Amniotic epithelial cell (primary cell): ENCODE data around the gene SP4.
"Not testable (repeated sequence)": the region's sequence is repeated elsewhere in the genome, so short reads cannot be mapped to it uniquely, and the experiment has no call there.

ENCODE experiments used
- DNase-seq: peaks from one replicate; pipeline ENCODE4 v3.0.0-alpha.2; 2010; ENCODE audit warnings: low read depth

SP4 gene

DNA sequence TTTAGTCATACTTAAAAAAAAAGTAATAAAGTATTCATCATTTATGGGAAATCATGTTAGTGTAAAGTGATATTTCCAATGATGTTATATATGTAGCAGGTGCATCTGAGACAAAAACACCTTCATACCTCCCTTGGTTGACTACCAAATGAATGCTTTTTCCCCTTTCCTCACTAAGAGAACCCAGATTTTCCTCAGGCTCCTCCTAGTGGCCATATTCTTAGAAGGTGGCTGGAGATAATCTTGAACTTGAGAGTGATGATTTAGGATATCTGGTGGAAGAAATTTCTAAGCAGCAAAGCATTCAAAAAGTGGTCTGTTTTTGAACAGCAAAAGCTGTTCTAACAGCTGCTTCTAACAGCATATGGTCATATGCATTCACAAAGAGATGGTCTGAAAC lies 98.1 kb downstream of the SP4 start:
- no peak for DNase-seq

DNA sequence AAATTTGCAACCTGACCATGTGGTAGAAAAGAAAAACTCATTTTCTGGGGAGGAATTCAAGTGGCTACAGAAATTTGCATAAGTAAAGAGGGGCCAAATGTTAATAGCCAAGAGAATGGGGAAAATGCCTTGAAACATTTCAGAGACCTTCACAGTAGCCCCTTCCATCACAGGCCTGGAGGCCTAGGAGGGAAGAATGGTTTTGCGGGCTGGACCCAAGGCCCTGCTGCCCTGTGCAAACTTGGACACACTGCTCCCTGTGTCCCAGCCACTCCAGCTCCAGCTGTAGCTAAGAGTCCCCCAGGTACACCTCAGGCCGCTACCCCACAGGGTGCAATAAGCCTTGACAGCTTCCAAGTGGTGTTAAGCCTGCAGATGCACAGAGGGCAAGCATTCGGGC lies 98.6 kb downstream of the SP4 start:
- no peak for DNase-seq

DNA sequence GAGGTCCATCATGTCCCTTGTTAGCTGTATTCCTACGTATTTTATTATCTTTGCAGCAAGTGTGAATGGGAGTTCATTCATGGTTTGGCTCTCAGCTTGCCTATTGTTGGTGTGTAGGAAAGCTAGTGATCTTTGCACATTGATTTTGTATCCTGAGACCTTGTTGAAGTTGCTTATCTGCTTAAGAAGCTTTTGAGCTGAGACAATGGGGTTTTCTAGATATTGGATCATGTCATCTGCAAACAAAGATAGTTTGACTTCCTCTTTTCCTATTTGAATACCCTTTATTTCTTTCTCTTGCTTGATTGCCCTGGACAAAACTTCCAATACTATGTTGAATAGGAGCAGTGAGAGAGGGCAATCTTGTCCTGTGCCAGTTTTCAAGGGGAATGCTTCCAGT lies 104.6 kb downstream of the SP4 start:
- not testable (repeated sequence) for DNase-seq

DNA sequence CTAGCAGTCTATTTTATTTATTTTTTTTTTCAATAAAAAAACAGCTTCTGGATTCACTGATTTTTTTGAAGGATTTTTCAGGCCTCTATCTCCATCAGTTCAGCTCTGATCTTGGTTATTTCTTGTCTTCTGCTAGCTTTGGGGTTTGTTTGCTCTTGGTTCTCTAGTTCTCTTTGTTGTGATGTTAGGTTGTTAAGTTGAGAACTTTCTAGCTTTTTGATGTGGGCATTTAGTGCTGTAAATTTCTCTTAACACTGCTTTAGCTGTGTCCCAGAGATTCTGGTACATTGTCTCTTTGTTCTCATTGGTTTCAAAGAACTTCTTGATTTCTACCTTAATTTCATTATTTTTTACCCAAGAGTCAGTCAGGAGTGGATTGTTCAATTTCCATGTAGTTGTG lies 105.8 kb downstream of the SP4 start:
- not testable (repeated sequence) for DNase-seq

DNA sequence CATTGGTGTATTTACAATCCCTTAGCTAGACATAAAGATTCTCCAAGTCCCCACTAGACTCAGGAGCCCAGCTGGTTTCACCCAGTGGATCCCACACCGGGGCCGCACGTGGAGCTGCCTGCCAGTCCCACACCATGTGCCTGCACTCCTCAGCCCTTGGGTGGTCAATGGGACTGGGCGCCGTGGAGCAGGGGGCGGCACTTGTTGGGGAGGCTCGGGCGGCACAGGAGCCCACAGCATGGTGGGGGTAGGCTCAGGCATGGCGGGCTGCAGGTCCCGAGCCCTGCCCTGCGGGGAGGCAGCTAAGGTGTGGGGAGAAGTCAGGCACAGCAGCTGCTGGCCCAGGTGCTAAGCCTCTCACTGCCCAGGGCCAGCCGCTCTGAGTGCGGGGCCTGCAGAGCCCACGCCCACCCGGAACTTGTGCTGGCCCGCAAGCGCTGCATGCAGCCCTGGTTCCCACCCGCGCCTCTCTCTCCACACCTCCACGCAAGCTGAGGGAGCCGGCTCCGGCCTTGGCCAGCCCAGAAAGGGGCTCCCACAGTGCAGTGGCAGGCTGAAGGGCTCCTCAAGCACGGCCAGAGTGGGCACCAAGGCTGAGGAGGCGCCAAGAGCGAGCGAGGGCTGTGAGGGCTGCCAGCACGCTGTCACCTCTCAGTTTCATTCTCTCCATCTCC lies 108.7 kb downstream of the SP4 start:
- DNase-seq: not testable (repeated sequence)

DNA sequence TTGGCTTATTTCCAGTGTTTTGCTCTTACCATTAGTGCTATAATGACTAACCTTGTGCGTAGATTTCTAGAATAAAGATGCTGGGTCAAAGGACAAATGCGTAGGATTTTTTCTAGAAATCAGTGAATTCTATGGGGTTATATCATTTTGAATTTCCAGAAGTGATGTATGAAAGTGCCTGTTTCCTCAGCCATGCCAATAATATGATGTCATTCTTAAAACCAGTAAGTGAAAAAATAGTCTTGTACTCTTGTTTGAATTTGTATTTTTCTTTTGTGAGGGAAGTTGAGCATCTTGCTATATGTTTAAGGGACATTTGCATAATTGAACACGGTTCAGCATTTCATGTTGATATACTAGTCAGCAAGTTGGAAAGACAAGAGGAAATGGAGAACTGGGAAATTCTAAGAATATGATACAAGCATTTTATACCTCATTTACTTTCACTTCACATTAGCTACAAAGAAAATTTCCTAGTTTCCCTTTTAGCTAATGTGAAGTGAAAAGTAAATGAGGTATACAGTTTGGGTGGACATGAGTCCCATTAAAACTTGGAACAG lies 111.1 kb downstream of the SP4 start:
- no peak for DNase-seq

DNA sequence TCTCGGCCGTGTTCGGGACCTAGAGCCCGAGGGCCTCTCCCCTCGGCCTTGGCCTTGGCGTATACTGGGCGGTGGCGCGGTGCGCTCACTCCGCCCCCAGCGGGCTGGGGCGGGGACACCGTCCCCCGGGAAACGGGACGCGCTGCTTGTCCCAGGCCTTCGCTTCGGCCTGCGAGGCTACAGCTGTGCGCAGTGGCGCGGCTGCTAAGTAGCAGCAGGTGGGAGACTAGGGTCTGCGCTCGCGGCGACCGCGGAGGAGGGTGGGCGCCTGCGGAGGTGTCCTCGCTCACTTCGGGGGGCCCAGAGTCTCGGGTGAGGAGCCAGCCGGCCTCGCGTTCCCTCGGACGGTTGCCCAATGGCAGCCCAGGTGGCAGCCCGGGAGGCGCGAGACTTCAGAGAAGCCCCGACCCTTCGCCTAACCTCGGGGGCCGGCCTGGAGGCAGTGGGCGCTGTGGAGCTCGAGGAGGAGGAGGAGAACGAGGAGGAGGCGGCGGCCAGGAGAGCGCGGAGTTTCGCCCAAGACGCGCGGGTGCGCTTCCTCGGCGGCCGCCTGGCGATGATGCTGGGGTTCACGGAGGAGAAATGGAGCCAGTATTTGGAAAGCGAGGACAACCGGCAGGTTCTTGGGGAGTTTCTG lies 115.1 kb downstream of the SP4 start, which contains the start of gene DNAH11:
Gene DNAH11, plus strand, starts transcription at position 149 of the 637 bp plus-strand sequence. Its CDS starts 207 bp downstream, at position 356.
- DNase-seq: peak; percentile 10

DNA sequence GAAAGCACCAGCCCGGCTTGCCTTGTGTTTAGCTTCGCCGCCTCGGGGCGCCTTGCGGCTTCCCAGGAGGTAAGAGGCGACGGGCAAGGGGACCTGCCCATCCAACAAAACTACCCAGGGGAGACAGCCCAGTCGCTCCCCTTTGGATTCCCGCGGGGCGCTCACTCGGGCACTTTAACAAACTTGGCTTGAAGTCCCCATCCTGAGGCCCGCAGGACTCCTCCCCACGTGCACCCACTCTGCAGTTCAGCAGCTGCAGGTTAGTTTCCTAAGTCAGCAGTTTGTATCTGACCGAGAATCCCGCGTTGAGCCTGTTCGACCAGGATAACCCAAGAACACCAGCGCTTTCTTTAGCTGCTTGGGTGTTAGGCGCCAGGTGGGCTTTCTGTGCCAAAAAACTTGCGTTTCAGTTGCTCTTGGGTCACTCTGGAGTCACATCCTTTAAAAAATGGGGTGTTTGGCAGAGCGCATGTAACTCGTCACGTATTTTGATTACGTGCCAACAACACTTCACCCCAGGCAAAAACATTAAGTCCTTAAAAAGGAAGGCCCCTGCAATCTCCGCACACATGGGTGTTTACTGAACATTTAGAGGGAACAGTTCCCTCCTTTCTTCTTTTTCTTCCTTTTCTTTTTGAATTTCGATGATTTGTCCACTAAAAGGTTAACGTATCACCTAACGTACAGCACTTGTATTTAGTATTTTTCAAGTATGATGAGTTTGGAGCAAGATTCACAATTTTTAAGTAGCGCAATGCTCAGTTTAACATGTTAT lies 115.8 kb downstream of the SP4 start:
- no peak for DNase-seq

DNA sequence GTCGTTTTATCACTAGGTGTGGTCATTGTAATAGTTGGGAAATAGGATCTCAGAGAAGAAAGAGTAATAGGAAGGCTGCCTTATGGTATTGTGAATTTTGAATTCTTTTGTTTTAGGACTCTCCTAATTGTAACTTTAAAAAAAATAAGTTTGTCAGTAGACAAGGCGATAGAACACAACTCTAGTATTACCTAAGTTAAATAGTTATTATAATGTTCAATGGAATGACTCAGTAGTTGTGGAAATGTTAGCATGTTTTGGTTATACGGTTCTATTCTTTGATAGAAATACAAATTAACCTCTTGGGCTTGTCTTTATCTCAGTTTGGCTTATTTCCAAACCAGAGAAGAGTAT lies 116.4 kb downstream of the SP4 start:
- no peak for DNase-seq

DNA sequence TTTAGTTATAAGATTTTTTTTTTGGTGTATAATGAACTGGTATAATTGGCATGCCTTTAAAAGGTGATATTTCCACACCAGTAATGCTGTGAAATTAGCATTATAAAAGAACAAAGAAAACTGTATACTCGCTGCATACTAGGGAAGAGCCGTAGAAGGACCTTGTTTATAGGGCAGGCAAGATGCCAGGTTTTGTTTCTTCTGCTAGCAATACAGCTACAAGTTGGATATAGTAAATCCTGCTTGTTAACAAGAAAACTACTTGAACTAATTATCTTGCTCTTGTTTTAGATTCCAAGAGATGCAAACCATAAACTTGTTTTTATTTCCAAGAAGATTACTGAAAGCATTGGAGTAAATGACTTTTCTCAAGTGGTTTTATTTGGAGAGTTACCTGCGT lies 116.8 kb downstream of the SP4 start:
- DNase-seq: no peak

DNA sequence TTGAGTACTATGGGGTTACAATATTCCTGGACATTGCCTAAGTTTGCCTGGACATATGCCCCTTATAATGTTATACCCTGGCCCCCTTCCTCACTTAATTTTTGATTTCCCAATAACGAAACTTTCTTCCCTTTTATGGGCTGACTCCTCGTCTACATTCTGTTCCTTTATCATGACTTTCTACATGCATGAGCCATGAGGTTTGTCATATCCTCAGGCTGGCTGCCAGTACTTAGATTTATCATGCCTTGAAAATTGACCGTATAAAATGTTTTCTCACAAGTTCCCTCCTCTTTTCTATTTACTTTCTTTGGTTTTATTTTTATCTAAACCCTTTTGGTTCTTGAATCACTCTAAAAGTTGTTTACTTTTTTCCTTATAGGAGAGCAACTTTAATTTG lies 119.6 kb downstream of the SP4 start:
- DNase-seq: no peak

DNA sequence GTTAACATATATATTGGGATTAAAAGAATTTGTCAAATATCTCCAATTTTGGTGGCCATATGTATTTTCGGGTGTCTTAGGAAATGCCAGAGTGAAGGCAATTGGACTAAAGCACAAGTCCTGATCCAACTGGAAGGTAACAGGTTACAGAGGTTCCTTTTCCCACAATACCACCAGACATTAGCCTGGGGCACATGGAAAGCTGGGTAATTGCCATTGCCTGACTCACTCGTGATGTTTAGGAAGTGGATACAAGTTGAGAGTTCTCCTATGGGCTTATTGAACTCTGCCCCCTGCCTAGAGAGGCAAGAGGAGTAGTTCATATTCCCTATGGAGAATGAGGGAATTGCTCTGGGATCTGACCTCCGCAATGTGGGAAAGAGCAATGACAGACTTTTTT lies 120.6 kb downstream of the SP4 start:
- no peak for DNase-seq

DNA sequence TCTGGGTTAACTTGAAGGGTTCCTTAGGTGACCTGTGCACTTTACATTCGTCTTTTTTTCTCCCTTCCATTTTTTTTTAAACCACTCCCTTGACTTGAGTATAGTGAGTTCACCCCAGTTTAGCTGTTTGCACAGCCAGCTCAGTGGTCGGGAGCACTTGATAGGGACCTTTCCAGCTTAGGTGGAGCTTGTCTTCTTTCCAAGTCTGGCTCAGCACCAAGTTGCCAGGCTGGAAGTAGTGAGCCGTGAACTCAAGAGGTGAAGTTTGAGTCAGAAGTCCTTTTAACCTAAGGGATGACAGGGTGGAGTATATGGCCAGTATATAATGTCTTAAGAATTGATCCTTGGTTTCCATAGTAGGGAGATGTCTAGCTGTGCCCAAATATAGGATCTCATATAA lies 122.2 kb downstream of the SP4 start:
- no peak for DNase-seq

DNA sequence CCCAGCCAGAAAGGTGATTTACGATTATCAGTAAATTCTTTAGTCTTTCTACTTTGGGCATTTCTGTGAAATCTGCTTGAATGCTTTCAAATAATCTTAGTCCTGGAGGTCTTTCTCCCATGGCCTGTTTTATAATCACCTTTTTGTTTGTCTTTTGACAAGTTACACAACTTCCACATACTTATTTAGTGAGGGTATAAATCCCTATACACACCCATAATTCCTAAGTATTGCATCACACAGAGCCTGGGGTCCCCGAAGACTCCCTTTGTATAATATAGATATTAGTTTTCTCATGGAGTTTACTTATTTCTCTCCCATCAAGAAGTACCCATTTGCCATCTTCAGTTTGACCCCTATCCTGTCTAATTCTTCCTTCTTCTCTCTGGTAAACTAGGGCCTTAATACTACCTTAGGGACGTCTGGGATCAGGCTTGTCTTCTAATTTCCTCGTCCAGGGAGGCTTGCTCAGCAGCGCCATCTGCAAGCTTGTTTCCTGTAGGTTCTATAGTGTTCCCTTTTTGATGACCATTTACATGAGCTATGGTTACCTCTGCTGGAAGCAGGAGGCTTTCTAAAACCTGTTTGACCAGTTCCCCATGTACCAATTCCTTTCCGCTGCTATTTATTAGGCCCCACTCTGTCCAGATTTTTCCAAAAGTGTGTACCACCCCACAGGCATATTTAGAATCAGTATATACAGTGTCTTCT lies 123.1 kb downstream of the SP4 start:
- no peak for DNase-seq

DNA sequence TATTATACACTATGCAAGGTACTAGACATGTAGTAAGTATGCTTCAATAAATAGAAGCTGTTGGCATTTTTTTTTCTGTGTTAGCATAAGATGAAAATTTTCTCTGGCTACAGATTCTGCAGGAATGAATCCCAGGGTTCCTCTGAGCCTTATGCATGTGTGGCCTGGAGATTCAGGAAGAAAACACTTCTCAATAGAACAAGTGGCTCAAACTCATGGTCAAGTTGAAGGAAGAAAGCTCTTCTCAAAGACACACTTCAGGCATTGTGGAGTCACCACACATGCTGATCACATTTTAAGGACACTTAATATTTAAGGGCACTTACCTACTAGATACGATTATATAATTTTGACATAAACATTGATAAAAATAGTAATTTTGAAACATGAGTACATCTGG lies 134.5 kb downstream of the SP4 start:
- DNase-seq: no peak
